ENCODE results near the gene BCAP31.

The BCAP31 gene

GRCh38 chrX:153769865-153770600 lies 45.8 kb upstream of the BCAP31 start:
- H3K4me3 ChIP-seq (ENCODE audit: low read depth, low read length): no peak overlapping the region
- TF ChIP-seq, protein P1, sequence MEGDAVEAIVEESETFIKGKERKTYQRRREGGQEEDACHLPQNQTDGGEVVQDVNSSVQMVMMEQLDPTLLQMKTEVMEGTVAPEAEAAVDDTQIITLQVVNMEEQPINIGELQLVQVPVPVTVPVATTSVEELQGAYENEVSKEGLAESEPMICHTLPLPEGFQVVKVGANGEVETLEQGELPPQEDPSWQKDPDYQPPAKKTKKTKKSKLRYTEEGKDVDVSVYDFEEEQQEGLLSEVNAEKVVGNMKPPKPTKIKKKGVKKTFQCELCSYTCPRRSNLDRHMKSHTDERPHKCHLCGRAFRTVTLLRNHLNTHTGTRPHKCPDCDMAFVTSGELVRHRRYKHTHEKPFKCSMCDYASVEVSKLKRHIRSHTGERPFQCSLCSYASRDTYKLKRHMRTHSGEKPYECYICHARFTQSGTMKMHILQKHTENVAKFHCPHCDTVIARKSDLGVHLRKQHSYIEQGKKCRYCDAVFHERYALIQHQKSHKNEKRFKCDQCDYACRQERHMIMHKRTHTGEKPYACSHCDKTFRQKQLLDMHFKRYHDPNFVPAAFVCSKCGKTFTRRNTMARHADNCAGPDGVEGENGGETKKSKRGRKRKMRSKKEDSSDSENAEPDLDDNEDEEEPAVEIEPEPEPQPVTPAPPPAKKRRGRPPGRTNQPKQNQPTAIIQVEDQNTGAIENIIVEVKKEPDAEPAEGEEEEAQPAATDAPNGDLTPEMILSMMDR (IDR thresholded peaks at IDR 0.05; ENCODE audit: control insufficient read depth, extremely low read depth, insufficient read depth): no peak
- DNase-seq (ENCODE audit: low read depth): no peak

GRCh38 chrX:153769158-153769864 lies 45.1 kb upstream of the BCAP31 start:
- TF ChIP-seq, protein P1 (IDR thresholded peaks at IDR 0.05; ENCODE audit: control insufficient read depth, extremely low read depth, insufficient read depth): no peak
- no peak overlapping the region for H3K4me3 ChIP-seq (ENCODE audit: low read depth, low read length)
- no peak for DNase-seq (ENCODE audit: low read depth)

DNA sequence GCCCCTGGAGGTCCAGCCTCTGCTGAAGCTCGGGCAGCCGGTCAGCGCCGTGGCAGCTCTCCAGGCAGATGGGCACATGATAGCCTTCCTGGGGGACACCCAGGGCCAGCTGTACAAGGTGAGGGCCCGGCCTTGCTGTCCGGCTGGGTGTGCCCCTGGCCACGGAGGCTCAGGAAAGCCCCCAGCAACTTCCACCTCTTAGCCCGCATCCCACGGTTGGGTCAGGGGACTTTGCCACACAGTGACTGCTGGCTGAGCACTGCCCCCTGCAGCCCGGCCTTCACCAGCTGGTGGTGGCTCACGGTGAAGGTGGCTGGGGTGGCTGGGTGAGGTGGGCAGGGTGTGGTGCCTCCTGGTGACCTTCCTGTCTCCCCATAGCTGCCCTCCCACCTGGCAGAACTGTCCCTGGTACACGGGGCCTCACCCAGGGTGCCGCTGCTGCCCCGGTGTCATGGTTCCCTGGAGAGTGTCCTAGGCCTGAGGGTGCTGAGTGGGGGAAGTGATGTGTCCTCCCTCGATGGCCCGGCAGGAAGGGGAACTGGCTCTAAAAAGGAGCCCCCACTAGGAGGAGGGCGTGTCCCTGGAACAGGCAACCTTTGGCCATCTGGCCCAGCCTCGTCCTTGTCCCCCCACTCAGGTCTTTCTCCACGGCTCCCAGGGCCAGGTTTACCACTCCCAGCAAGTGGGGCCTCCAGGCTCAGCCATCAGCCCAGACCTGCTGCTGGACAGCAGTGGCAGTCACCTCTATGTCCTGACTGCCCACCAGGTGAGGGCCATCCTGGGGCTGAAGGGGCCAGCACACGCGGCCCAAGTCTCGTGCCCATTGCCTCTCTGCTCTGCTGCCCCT lies 44.3 kb upstream of the BCAP31 start:
- no peak overlapping the region for H3K4me3 ChIP-seq (ENCODE audit: low read depth, low read length)
- TF ChIP-seq, protein P1 (IDR thresholded peaks at IDR 0.05; ENCODE audit: control insufficient read depth, extremely low read depth, insufficient read depth): no peak
- no peak for DNase-seq (ENCODE audit: low read depth)

DNA sequence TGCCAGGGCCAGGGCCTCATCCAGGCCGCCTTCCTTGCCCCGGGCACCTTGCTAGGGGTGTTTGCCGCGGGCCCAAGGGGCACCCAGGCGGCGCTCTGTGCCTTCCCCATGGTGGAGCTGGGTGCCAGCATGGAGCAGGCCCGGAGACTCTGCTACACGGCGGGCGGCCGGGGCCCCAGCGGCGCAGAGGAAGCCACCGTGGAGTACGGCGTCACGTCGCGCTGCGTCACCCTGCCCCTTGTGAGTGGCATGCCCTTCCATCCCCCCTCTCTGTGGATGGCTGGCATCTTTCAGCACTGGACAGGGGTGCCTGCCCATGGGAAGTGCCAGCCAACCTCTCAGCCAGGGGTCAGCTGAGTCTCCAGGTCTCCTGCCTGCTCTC lies 43.5 kb upstream of the BCAP31 start:
- no peak overlapping the region for H3K4me3 ChIP-seq (ENCODE audit: low read depth, low read length)
- no peak for DNase-seq (ENCODE audit: low read depth)
- TF ChIP-seq, protein P1 (IDR thresholded peaks at IDR 0.05; ENCODE audit: control insufficient read depth, extremely low read depth, insufficient read depth): no peak

GRCh38 chrX:153766871-153767673 lies 42.9 kb upstream of the BCAP31 start:
- no peak overlapping the region for H3K4me3 ChIP-seq (ENCODE audit: low read depth, low read length)
- TF ChIP-seq, protein P1 (IDR thresholded peaks at IDR 0.05; ENCODE audit: control insufficient read depth, extremely low read depth, insufficient read depth): no peak
- DNase-seq (ENCODE audit: low read depth): no peak

- H3K4me3 ChIP-seq (ENCODE audit: low read depth, low read length): no peak overlapping the region
- no peak for DNase-seq (ENCODE audit: low read depth)
- TF ChIP-seq, protein P1 (IDR thresholded peaks at IDR 0.05; ENCODE audit: control insufficient read depth, extremely low read depth, insufficient read depth): no peak
Observed at GRCh38 chrX:153766098-153766817, 42.1 kb upstream of the BCAP31 start.
